HepG2 (cell line): Measurements from ENCODE around the gene KCNK10. TPM values are rescaled to one million over a fixed set of nuclear protein-coding genes. Genes with fewer than 3 reads are reported as not detected.
A peak's percentile ranks its signal among the peaks of the same experiment; 100 is the strongest.

Experiments
- ATAC-seq: fragments of 200-7000 bp; cut with Tn5 transposase; 3 replicates; pipeline ENCODE4 v1.9.1; 2020; ENCODE audit warnings: mild to moderate bottlenecking, moderate library complexity
- BruUV-seq: library from RNA; stranded (reverse); fragments of 400-500 nt; replicated peaks from 2 replicates; lab custom pipeline; 2021; lab: Mats Ljungman, UMichigan
- CTCF ChIA-PET: fragments of 300-600 bp; formaldehyde crosslinking; extraction: SDS; loops from one replicate; lab custom pipeline; 2021; ENCODE audit warnings: low total read pairs, inconsistent platforms, low intra/inter-chr PET ratio; lab: Yijun Ruan, JAX
- POLR2A ChIA-PET: fragments of 350-600 bp; sonication (Branson Sonifier 250); formaldehyde crosslinking; loops from one replicate; lab custom pipeline; 2020; ENCODE audit warnings: antibody characterized with exemption, inconsistent platforms; lab: Yijun Ruan, JAX
- DNase-seq: peaks from one replicate; pipeline ENCODE4 v3.0.0-alpha.2; 2015; ENCODE audit warnings: low spot score
- FAIRE-seq: peaks from 3 replicates; lab custom pipeline; 2011; peaks lifted over from hg19 to GRCh38; lab: Jason Lieb, UNC
- H2AFZ ChIP-seq: one replicate; pipeline ENCODE4 v1.6.1; 2011; ENCODE audit warnings: low read length, inconsistent platforms
- H3K27ac ChIP-seq: fragments of 300-600 bp; 3 replicates; pipeline ENCODE4 v1.8.0; 2011; ENCODE audit warnings: mixed run types, mild to moderate bottlenecking, mixed read lengths, low read length, inconsistent platforms; ENCODE audit not compliant: insufficient read depth; ENCODE audit errors: extremely low read length
- H3K27me3 ChIP-seq, 2 experiments: fragments of 200-600 bp in 1 of 2; 2 replicates in 1 of 2; 3 replicates in 1 of 2; pipeline versions ENCODE4 v1.6.0 to v1.8.0; 2011; ENCODE audit warnings: low read length in 2 of 2, mild to moderate bottlenecking in 2 of 2, moderate library complexity in 2 of 2, inconsistent platforms in 1 of 2; ENCODE audit not compliant: insufficient read depth in 2 of 2, control insufficient read depth in 1 of 2
- H3K36me3 ChIP-seq, 2 experiments: fragments of 200-600 bp in 1 of 2; replicated peaks in 1 of 2; 2 replicates in 1 of 2; 3 replicates in 1 of 2; pipeline versions ENCODE4 v1.5.1 to v1.8.0; 2011; ENCODE audit warnings: low read length in 2 of 2, inconsistent platforms in 1 of 2; ENCODE audit not compliant: insufficient read depth in 2 of 2, control insufficient read depth in 1 of 2
- H3K4me1 ChIP-seq: 2 replicates; pipeline ENCODE4 v1.5.1; 2012; ENCODE audit warnings: low read length, inconsistent platforms; ENCODE audit not compliant: insufficient read depth
- H3K4me2 ChIP-seq: 2 replicates; pipeline ENCODE4 v1.6.0; 2011; ENCODE audit warnings: low read depth, low read length, inconsistent platforms
- H3K4me3 ChIP-seq, 3 experiments: fragments of 200-600 bp in 1 of 3; sonication (generic), shearing (Covaris generic) in 1 of 3; replicated peaks in 1 of 3; 2 replicates each; pipeline ENCODE4 v1.5.1; 2011 to 2016; ENCODE audit warnings: low read length in 3 of 3, inconsistent platforms in 2 of 3, low read depth in 2 of 3, mild to moderate bottlenecking in 2 of 3, control low read depth in 1 of 3, mixed read lengths in 1 of 3; ENCODE audit not compliant: insufficient read depth in 1 of 3
- H3K79me2 ChIP-seq: one replicate; pipeline ENCODE4 v1.6.1; 2011; ENCODE audit warnings: low read length, inconsistent platforms; ENCODE audit not compliant: insufficient read depth
- H3K9ac ChIP-seq: 2 replicates; pipeline ENCODE4 v1.6.0; 2011; ENCODE audit warnings: mild to moderate bottlenecking, low read depth, low read length, inconsistent platforms; ENCODE audit not compliant: insufficient read depth
- H3K9me3 ChIP-seq: 2 replicates; pipeline ENCODE4 v1.5.1; 2012; ENCODE audit warnings: mild to moderate bottlenecking, low read length
- H4K20me1 ChIP-seq: 2 replicates; pipeline ENCODE4 v1.6.0; 2011; ENCODE audit warnings: inconsistent platforms, mild to moderate bottlenecking, low read length, moderate library complexity; ENCODE audit not compliant: insufficient read depth
- CCDC6 ChIP-seq: sonication (generic); formaldehyde crosslinking; IDR thresholded peaks from 2 replicates; pipeline ENCODE4 v1.8.1; 2022; ENCODE audit warnings: mild to moderate bottlenecking, missing genetic modification reagents, moderate library complexity
- HNRNPLL ChIP-seq: fragments of 200-400 bp; formaldehyde crosslinking; IDR thresholded peaks from 2 replicates; pipeline ENCODE4 v1.6.1; 2017; ENCODE audit warnings: mild to moderate bottlenecking, low read depth, low read length; ENCODE audit not compliant: poor library complexity, severe bottlenecking
- MBNL3 ChIP-seq: fragments of 250-450 bp; sonication (Bioruptor Pico); conservative IDR thresholded peaks from 2 replicates; pipeline ENCODE4 v1.8.0; 2022; ENCODE audit warnings: mild to moderate bottlenecking, inconsistent platforms
- RBM22 ChIP-seq: fragments of 200-400 bp; formaldehyde crosslinking; optimal IDR thresholded peaks from 2 replicates; pipeline ENCODE3; 2017; ENCODE audit warnings: mild to moderate bottlenecking, low read length, moderate library complexity
- RFX1 ChIP-seq: fragments of 450-650 bp; IDR thresholded peaks from 2 replicates; pipeline ENCODE4 v1.6.1; 2017
- SAP130 ChIP-seq: IDR thresholded peaks from 2 replicates; pipeline ENCODE4 v1.6.1; 2016; ENCODE audit warnings: low read depth
- SOX13 ChIP-seq, 3 experiments: fragments of 450-650 bp in 1 of 3; sonication (generic) in 1 of 3; formaldehyde crosslinking in 1 of 3; IDR thresholded peaks in 2 of 3; conservative IDR thresholded peaks in 1 of 3; 2 replicates each; pipeline versions ENCODE4 v1.5.0 to v1.6.1; 2016 to 2020; ENCODE audit warnings: antibody characterized with exemption in 1 of 3, mild to moderate bottlenecking in 1 of 3, missing compliant biosample characterization in 1 of 3, missing genetic modification reagents in 1 of 3, moderate library complexity in 1 of 3
- SOX6 ChIP-seq, 2 experiments: fragments of 450-650 bp in 1 of 2; sonication (generic) in 1 of 2; formaldehyde crosslinking in 1 of 2; IDR thresholded peaks; 2 replicates each; pipeline versions ENCODE4 v1.4.0 to v1.6.1; 2017 to 2020; ENCODE audit warnings: antibody characterized with exemption in 1 of 2, mild to moderate bottlenecking in 1 of 2, missing genetic modification reagents in 1 of 2
- SP5 ChIP-seq: IDR thresholded peaks from 2 replicates; pipeline ENCODE4 v1.6.1; 2016; ENCODE audit warnings: low read depth, borderline replicate concordance
- TFDP2 ChIP-seq: sonication (generic); formaldehyde crosslinking; IDR thresholded peaks from 2 replicates; pipeline ENCODE4 v1.4.0; 2020; ENCODE audit warnings: missing genetic modification reagents
- ZBTB7B ChIP-seq: sonication (generic); formaldehyde crosslinking; IDR thresholded peaks from 2 replicates; pipeline ENCODE4 v1.4.0; 2020; ENCODE audit warnings: missing genetic modification reagents
- ZNF605 ChIP-seq: sonication (generic); formaldehyde crosslinking; IDR thresholded peaks from 2 replicates; pipeline ENCODE4 v1.8.0; 2022; ENCODE audit warnings: mild to moderate bottlenecking, missing genetic modification reagents
- ZNF724P ChIP-seq: sonication (generic); formaldehyde crosslinking; IDR thresholded peaks from 2 replicates; pipeline ENCODE4 v1.8.0; 2022; ENCODE audit warnings: missing genetic modification reagents, borderline replicate concordance
- WGBS: methylation state at CpG from one replicate; pipeline ENCODE4 v1.1.6; 2017; ENCODE audit warnings: low lambda C conversion rate; 5-methylcytosine and 5-hydroxymethylcytosine counted together
- in situ Hi-C: cut with HindIII; loops from 2 replicates; pipeline ENCODE4 v1.10.0; 2017; ENCODE audit warnings: low pct_unique_long_range_greater_than_20kb; ENCODE audit not compliant: extremely low pct_ligation_motif_present
- intact Hi-C: fragments of 100-400 bp; cut with micrococcal nuclease; formaldehyde crosslinking; loops from one replicate; pipeline ENCODE4 v1.10.0; 2022; ENCODE audit not compliant: unreplicated experiment
- polyA plus RNA-seq, 8 experiments: library from polyadenylated mRNA; depleted of rRNA in 3 of 8; stranded (reverse) in 7 of 8; unstranded in 1 of 8; fragments of >200 nt; fragmentation: Illumina TruSeq in 4 of 8; extraction: Trizol in 4 of 8; gene quantifications; 2 replicates each; pipeline versions ENCODE4 v1.2.1 to v1.2.3, GENCODE V29; 2011 to 2016; ENCODE audit warnings: low read depth in 4 of 8, missing spikeins in 1 of 8, mixed read lengths in 1 of 8; ENCODE audit not compliant: insufficient read depth in 1 of 8
- total RNA-seq, 5 experiments: library from RNA; depleted of rRNA; stranded (reverse); fragments of >200 nt; fragmentation: Illumina TruSeq; extraction: Trizol; gene quantifications; 2 replicates each; pipeline ENCODE4 v1.2.3, GENCODE V29; 2016; ENCODE audit warnings: low read depth in 1 of 5
- TF ChIP-seq, protein P1 (sequence below): sonication (generic); formaldehyde crosslinking; IDR thresholded peaks from 2 replicates; pipeline ENCODE4 v1.5.0; 2020; ENCODE audit warnings: mild to moderate bottlenecking, missing genetic modification reagents

The KCNK10 gene
- total and polyA plus RNA-seq, 2 of the 13 experiments (the other 11 are each of a cell fraction or from before 2014, with no cell fraction given) = not detected

- 36% methylated on average over 15 of the region's 25 CpGs for WGBS
- Histone ChIP-seq H3K9me3 (no peaks in the 10 kb centered on the region), H3K36me3 (no peaks in the 10 kb centered on the region), H3K4me3 (no peak overlapping the region), H3K4me1 (0 out of 2 replicates have a peak, but pooled peaks cover 8% of the 10 kb centered on the region), H4K20me1 (no peaks in the 10 kb centered on the region), H3K27ac (no peak overlapping the region), H3K9ac (no peak overlapping the region), H2AFZ (no peak overlapping the region), H3K4me2 (no peak overlapping the region), H3K27me3 (peaks cover 5 to 67% of the 10 kb centered on the region in 2 experiments; a peak in 4 of 5 replicates), H3K79me2 (no peaks in the 10 kb centered on the region)
- DNase-seq = no peak
- no TSS peak for BruUV-seq
- no peak; the same call in 2 of the 3 replicates for ATAC-seq
- in situ Hi-C loops = no loop called here
- CTCF ChIA-PET = no interaction called here
- POLR2A ChIA-PET = no interaction called here
- FAIRE-seq = no peak
- intact Hi-C loops = loop anchor here (2.0 kb wide), 1 partner anchor 49 kb away; no protein-coding TSS in a partner anchor
- TF ChIP-seq SOX13 (IDR thresholded peaks at IDR 0.05) (peak; percentile 24; the same call in 1 of the 2 replicates), SOX13 (CRISPR knock-in tag; conservative IDR thresholded peaks at IDR 0.05 in 1 of 2, IDR thresholded peaks at IDR 0.05 in 1 of 2) (no peak), SOX6 (IDR thresholded peaks at IDR 0.05) (no peak), SOX6 (CRISPR knock-in tag; IDR thresholded peaks at IDR 0.05) (peak; percentile 50; the same call in 1 of the 2 replicates), ZBTB7B (CRISPR knock-in tag) (no peak)
Measured at GRCh38 chr14:88321692-88322503, 1.2 kb downstream of the KCNK10 start.

GRCh38 chr14:88318406-88318805 lies 4.7 kb downstream of the KCNK10 start:
- no peak for FAIRE-seq
- Histone ChIP-seq H3K27ac (no peak overlapping the region), H3K36me3 (no peaks in the 10 kb centered on the region), H2AFZ (no peak overlapping the region), H3K4me1 (0 out of 2 replicates have a peak, but pooled peaks cover 8% of the 10 kb centered on the region), H4K20me1 (no peaks in the 10 kb centered on the region), H3K4me2 (no peak overlapping the region), H3K4me3 (no peak overlapping the region), H3K27me3 (peaks cover 1 to 32% of the 10 kb centered on the region in 2 experiments; a peak in 4 of 5 replicates), H3K9ac (no peak overlapping the region), H3K9me3 (no peaks in the 10 kb centered on the region), H3K79me2 (no peaks in the 10 kb centered on the region)
- ChIA-PET POLR2A (no interaction called here), CTCF (no interaction called here)
- ATAC-seq = no peak
- intact Hi-C loops (no loop called here), in situ Hi-C loops (no loop called here)
- 28% methylated on average over 4 of the region's 4 CpGs for WGBS
- no TSS peak for BruUV-seq
- no peak for DNase-seq
- no peak for TF ChIP-seq MBNL3
- TF ChIP-seq, protein P1, sequence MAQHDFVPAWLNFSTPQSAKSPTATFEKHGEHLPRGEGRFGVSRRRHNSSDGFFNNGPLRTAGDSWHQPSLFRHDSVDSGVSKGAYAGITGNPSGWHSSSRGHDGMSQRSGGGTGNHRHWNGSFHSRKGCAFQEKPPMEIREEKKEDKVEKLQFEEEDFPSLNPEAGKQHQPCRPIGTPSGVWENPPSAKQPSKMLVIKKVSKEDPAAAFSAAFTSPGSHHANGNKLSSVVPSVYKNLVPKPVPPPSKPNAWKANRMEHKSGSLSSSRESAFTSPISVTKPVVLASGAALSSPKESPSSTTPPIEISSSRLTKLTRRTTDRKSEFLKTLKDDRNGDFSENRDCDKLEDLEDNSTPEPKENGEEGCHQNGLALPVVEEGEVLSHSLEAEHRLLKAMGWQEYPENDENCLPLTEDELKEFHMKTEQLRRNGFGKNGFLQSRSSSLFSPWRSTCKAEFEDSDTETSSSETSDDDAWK = no peak
- TF ChIP-seq RFX1 = no peak
- TF ChIP-seq TFDP2 = no peak
- no peak for TF ChIP-seq RBM22
- TF ChIP-seq CCDC6 (CRISPR knock-in tag) = no peak
- no peak for TF ChIP-seq ZNF605
- TF ChIP-seq SP5 (CRISPR knock-in tag) = no peak
- no peak for TF ChIP-seq SAP130 (CRISPR knock-in tag)
- TF ChIP-seq HNRNPLL = no peak
- no peak for TF ChIP-seq ZNF724P
